Activated CD4-positive, alpha-beta T cell treated with anti-CD3 and anti-CD28 coated beads for 24 hours (primary cell): ENCODE data around the gene MAP3K3.
"Not testable (repeated sequence)": the region's sequence is repeated elsewhere in the genome, so short reads cannot be mapped to it uniquely, and the experiment has no call there.

Experiments used
- DNase-seq, 2 donors: peaks; one replicate each; pipeline ENCODE4 v3.0.0-alpha.2; 2020; ENCODE audit warnings: low read depth in 2 of 2

Gene MAP3K3

GRCh38 chr17:63705657-63706056, 83.4 kb downstream of the MAP3K3 start:
- no peak for DNase-seq

DNA sequence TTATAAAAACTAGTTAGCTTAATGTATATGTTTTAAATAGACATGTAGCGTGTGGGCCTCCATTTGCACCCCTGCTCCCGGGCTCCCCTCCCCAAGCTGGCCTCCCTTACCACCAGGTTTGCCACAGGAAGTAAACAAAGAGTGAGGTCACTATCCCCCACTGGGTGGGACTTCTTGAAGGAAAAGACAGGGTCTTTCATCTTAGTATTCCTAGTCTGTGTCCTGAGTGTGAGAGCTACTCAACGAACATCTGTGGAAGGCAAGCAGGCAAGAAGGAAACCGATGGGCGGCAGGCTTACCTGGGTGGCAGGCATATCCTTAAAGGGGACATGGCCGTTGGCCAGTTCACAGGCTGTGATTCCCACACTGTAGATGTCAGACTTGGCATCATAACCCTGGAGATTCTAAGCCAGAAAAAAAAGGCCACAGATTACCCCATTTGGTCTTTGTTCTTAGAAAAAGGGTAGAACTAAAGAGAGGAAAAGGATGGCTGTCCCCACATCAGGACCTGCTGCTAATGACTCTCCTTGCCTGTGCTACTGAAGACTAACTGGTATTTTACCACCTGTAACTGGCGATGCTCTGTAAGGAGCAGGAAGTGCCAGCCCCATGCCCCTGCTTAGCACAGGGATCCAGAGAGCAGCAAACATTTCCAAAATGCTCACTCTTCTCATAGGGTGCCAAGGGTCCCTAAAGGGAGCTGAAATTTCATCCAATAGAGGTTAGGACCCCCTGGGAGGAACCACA, 84.3 kb downstream of the MAP3K3 start:
- DNase-seq: no peak

- DNase-seq: no peak
Measured at GRCh38 chr17:63707151-63707550, 84.9 kb downstream of the MAP3K3 start.

- DNase-seq: no peak
Measured at GRCh38 chr17:63709110-63709509, 86.9 kb downstream of the MAP3K3 start.

DNA sequence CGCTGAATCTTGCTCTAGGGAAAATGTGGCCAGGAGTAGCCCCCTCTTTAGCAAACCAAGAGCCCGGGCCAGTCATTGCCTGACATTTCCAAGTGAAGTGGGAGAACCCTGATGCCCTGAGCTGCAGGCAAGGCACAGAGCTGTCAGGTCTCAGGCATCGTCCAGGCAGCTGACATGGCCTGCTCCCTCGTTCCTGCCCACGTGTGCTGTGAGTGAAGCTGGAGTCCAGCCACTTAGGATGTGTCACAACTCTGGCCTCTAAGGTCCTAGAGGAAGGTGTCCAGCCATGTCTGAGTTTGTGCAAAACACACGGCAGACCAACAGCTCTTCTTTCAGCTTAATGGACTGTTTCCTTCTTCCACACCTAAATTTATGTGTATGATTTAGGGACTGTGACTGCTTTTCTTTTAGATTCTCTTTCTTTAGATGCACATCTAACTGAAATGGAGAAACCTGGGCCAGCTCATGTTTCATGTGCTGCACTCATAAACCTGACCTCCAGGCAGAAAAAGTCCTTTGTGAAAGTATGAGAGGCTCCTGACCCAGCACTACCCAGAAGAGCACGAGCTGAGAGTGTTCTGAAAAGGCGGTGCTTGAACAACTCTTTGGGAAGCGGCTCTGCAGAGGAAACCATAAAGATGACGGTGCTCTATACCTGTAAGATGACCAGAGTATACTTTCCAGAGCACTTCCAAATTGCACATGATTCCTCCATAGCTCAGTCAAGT, 92.5 kb downstream of the MAP3K3 start:
- no peak for DNase-seq

- no peak for DNase-seq
Measured at GRCh38 chr17:63716426-63716825, 94.2 kb downstream of the MAP3K3 start.

- no peak for DNase-seq
Measured at GRCh38 chr17:63718988-63719387, 96.8 kb downstream of the MAP3K3 start.

DNA sequence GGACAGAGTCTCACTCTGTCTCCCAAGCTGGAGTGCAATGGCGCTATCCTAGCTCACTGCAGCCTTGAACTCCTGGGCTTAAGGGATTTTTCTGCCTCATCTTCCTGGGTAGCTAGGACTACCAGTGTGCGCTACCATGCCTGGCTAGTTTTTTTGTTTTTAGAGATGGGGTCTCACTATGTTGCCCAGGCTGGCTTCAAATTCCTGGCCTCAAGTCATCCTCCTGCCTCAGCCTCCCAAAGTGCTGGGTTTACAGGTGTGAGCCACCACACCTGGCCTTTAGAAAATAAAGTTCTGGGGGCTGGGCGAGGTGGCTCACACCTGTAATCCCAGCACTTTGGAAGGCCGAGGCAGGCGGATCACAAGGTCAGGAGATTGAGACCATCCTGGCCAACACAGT, 98.0 kb downstream of the MAP3K3 start:
- DNase-seq: not testable (repeated sequence)

- DNase-seq: no peak
Measured at GRCh38 chr17:63722403-63722802, 100.2 kb downstream of the MAP3K3 start.

DNA sequence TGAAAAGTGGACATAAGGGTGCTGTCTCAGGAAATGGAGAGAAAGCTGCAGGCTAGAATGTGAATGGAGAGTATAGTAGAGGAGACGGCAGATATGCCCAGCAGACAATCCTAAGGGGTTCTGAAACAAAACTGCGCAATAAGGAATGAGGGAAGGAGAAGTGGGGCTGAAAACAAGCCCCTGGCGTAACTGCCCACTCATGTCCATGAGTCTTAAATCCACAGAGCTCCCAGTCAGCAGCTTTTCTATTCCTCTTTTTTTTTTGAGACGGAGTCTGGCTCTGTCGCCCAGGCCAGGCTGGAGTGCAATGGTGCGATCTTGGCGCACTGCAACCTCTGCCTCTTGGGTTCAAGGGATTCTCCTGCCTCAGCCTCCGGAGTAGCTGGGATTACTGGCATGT, 113.5 kb downstream of the MAP3K3 start:
- DNase-seq: no peak

DNA sequence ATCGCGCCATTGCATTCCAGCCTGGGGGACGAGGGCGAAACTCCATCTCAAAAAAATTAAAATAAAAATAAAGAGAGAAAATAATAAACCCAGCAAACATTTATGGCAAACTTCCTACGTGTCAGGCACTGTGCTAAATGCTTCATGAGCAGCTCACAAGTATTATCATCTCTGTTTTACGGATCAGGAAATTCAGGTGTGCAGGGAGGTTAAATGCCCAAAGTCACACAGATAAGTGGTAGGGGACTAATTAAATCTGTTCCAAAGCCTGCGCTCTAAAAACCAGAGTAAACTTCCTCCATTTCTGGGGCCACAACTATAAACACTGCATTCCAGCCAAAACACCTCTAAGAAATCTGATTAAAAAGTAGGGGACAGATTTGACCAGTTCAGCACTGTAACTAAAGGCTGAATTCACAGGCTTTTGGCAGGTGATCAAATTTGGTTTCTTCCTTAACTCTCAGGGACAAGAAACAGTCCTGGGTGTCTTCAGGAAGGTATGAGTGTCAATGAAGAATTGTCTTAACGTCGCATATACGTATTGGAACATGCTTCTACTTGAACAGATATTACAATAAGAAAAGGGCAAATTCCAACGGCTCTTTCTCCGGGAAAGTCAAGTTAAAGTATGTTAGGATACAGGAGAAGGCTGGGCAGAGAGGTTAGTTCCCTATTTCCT, 118.4 kb downstream of the MAP3K3 start:
- DNase-seq: no peak

DNA sequence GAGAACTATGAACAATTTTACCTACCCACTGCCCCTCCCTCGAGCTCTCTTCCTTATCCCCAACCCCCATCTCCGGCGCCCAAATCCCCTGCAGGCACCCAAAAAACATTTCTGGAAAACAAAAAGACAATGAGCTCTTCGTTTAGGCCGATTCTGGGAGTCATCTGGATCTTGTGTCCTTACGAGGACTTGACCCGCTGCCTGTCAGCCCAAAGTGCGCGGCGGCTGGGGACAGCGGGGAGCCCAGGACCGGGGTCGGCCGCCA, 118.9 kb downstream of the MAP3K3 start:
- DNase-seq: no peak

DNA sequence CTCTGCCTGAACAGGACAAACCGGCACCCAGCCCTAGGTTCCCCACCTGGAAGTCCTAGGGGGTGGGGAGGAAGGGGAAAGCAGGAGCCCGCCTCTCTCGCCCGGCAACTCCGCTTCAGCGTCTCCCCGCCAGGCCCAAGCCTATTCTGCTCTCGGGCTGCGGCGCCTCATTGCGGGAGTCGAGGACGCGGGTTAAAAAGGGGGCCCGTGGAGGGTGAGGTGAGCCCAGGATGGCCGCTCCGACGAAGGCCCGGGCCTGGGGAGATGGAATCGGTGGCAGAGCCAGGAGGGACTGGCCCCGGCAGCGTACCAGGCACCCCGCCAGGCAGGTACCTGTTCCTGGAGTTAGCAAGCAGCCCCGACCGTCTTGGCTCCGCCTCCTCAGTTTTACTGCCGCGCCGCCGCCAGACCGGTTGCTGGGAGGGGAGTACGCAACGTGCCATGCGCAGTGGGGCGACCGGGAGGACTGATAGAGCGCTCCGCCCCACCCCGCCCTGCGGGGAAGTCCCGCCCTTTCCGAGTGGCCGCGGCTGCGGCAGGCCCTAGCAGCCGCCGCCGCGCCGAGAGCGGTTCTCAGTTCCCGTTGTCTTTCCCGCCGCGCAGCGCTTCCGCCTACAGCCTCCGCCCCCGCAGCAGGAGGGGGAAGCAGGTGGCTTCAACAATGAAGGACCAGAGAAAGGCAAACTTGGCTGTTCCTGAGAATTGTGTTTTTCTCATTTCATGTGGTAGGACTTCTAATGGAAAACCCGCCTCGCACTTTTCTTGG, 119.4 kb downstream of the MAP3K3 start, which contains the start of gene STRADA:
TSS of gene STRADA (minus strand) at position 392 of the 766 bp plus-strand sequence. CDS start 13,430 bp downstream, outside the sequence.
- peak; percentile 98 for DNase-seq
